CD4-positive, alpha-beta T cell treated with Interleukin-17A for 1 hour (primary cell): Measurements from ENCODE around the gene SCLT1.

Experiments
- DNase-seq: peaks from one replicate; pipeline ENCODE4 v3.0.0-alpha.2; 2020

The SCLT1 gene

GRCh38 chr4:128868758-128869157 is 224.6 kb downstream of the SCLT1 start:
- DNase-seq: no peak

GRCh38 chr4:128866691-128867090 is 226.6 kb downstream of the SCLT1 start:
- no peak for DNase-seq

GRCh38 chr4:128866269-128866668 is 227.1 kb downstream of the SCLT1 start:
- no peak for DNase-seq

- no peak for DNase-seq
Measured at GRCh38 chr4:128865132-128865531, 228.2 kb downstream of the SCLT1 start.

GRCh38 chr4:128863312-128864075 is 229.8 kb downstream of the SCLT1 start:
- peak; percentile 66 for DNase-seq

GRCh38 chr4:128862608-128863311 is 230.6 kb downstream of the SCLT1 start:
- peak; percentile 52 for DNase-seq

- DNase-seq: no peak
Measured at GRCh38 chr4:128861856-128862518, 231.4 kb downstream of the SCLT1 start.

- DNase-seq: no peak
Measured at GRCh38 chr4:128859887-128860677, 233.3 kb downstream of the SCLT1 start.

GRCh38 chr4:128858879-128859671 is 234.3 kb downstream of the SCLT1 start:
- DNase-seq: no peak

GRCh38 chr4:128856246-128856645 is 237.1 kb downstream of the SCLT1 start:
- no peak for DNase-seq

GRCh38 chr4:128855621-128856020 is 237.7 kb downstream of the SCLT1 start:
- no peak for DNase-seq

GRCh38 chr4:128854433-128854832 is 238.9 kb downstream of the SCLT1 start:
- DNase-seq: peak; percentile 59

- no peak for DNase-seq
Measured at GRCh38 chr4:128853741-128854140, 239.6 kb downstream of the SCLT1 start.

- no peak for DNase-seq
Measured at GRCh38 chr4:128850252-128850651, 243.1 kb downstream of the SCLT1 start.

GRCh38 chr4:128848461-128848860 is 244.9 kb downstream of the SCLT1 start:
- DNase-seq: no peak

GRCh38 chr4:128847082-128847724 is 246.1 kb downstream of the SCLT1 start:
- no peak for DNase-seq

GRCh38 chr4:128846063-128846462 is 247.3 kb downstream of the SCLT1 start:
- no peak for DNase-seq

GRCh38 chr4:128844931-128845330 is 248.4 kb downstream of the SCLT1 start:
- DNase-seq: no peak

GRCh38 chr4:128841402-128841801 is 251.9 kb downstream of the SCLT1 start:
- DNase-seq: no peak

- DNase-seq: no peak
Measured at GRCh38 chr4:128840711-128841318, 252.5 kb downstream of the SCLT1 start.

- DNase-seq: no peak
Measured at GRCh38 chr4:128837679-128838078, 255.7 kb downstream of the SCLT1 start.
